Endothelial cell (in vitro differentiated cells): ENCODE measurements around the gene EPB41L1. TPM values are rescaled to one million over a fixed set of nuclear protein-coding genes. Genes with fewer than 3 reads are reported as not detected.

ENCODE experiments used
- DNase-seq: peaks from one replicate; pipeline ENCODE4 v3.0.0; 2021; ENCODE audit warnings: low spot score
- H3K27ac Mint-ChIP-seq: one replicate; pipeline ENCODE4 v1.8.0; 2021; ENCODE audit warnings: mixed read lengths, inconsistent platforms; ENCODE audit not compliant: unreplicated experiment
- H3K27me3 Mint-ChIP-seq: one replicate; pipeline ENCODE4 v1.8.0; 2021; ENCODE audit warnings: mild to moderate bottlenecking, moderate library complexity, mixed read lengths, inconsistent platforms; ENCODE audit not compliant: unreplicated experiment
- H3K36me3 Mint-ChIP-seq: one replicate; pipeline ENCODE4 v1.8.0; 2021; ENCODE audit warnings: mild to moderate bottlenecking, low read depth, mixed read lengths, inconsistent platforms; ENCODE audit not compliant: unreplicated experiment
- H3K4me1 Mint-ChIP-seq: one replicate; pipeline ENCODE4 v1.8.0; 2021; ENCODE audit warnings: mild to moderate bottlenecking, mixed read lengths, inconsistent platforms; ENCODE audit not compliant: unreplicated experiment
- H3K4me3 Mint-ChIP-seq: one replicate; pipeline ENCODE4 v1.8.0; 2021; ENCODE audit warnings: mild to moderate bottlenecking, mixed read lengths, inconsistent platforms; ENCODE audit not compliant: unreplicated experiment
- H3K9me3 Mint-ChIP-seq: one replicate; pipeline ENCODE4 v1.8.0; 2021; ENCODE audit warnings: mixed read lengths, inconsistent platforms; ENCODE audit not compliant: unreplicated experiment
- CTCF ChIP-seq: fragments of 200-600 bp; sonication (generic); IDR thresholded peaks from one replicate; pipeline ENCODE4 v1.5.0; 2021; ENCODE audit warnings: antibody characterized with exemption; ENCODE audit not compliant: unreplicated experiment
- total RNA-seq: library from RNA; stranded (reverse); fragmentation: NEBNext Ultra II Directional; extraction: Animal tissue kit (Norgen Biotek cat#: 25700); gene quantifications from one replicate; pipeline ENCODE4 v1.2.1, GENCODE V29; 2021; ENCODE audit not compliant: unreplicated experiment

EPB41L1 gene
- total RNA-seq, 1 donor from 2014 or later, result 19.3 TPM

- H3K36me3 Mint-ChIP-seq, result peaks cover 4% of the 10 kb centered on the region
- H3K27me3 Mint-ChIP-seq, result peaks cover 4% of the 10 kb centered on the region
- no peak overlapping the region for H3K27ac Mint-ChIP-seq
- no peak overlapping the region for H3K4me3 Mint-ChIP-seq
- no peaks in the 10 kb centered on the region for H3K9me3 Mint-ChIP-seq
- TF ChIP-seq CTCF, result no peak
- no peak for DNase-seq
- H3K4me1 Mint-ChIP-seq, result peaks cover 29% of the 10 kb centered on the region
Measured at GRCh38 chr20:36149469-36149868, 5.1 kb upstream of the EPB41L1 start.

- Mint-ChIP-seq H3K27ac (no peak overlapping the region), H3K27me3 (peaks cover 8% of the 10 kb centered on the region), H3K36me3 (peaks cover 4% of the 10 kb centered on the region), H3K4me1 (peaks cover 25% of the 10 kb centered on the region), H3K4me3 (no peak overlapping the region), H3K9me3 (no peaks in the 10 kb centered on the region)
- no peak for TF ChIP-seq CTCF
- no peak for DNase-seq
Measured at GRCh38 chr20:36150489-36150846, 4.1 kb upstream of the EPB41L1 start.

GRCh38 chr20:36150847-36151539 lies 3.5 kb upstream of the EPB41L1 start:
- Mint-ChIP-seq H3K27ac (no peak overlapping the region), H3K36me3 (peaks cover 4% of the 10 kb centered on the region), H3K9me3 (no peaks in the 10 kb centered on the region), H3K27me3 (peaks cover 8% of the 10 kb centered on the region), H3K4me1 (peaks cover 21% of the 10 kb centered on the region), H3K4me3 (no peak overlapping the region)
- no peak for TF ChIP-seq CTCF
- DNase-seq, result no peak

- peaks cover 4% of the 10 kb centered on the region for H3K36me3 Mint-ChIP-seq
- H3K27me3 Mint-ChIP-seq, result peaks cover 8% of the 10 kb centered on the region
- no peak for DNase-seq
- TF ChIP-seq CTCF, result no peak
- H3K27ac Mint-ChIP-seq, result no peak overlapping the region
- no peaks in the 10 kb centered on the region for H3K9me3 Mint-ChIP-seq
- H3K4me3 Mint-ChIP-seq, result no peak overlapping the region
- peaks cover 20% of the 10 kb centered on the region for H3K4me1 Mint-ChIP-seq
Measured at GRCh38 chr20:36152261-36152660, 2.3 kb upstream of the EPB41L1 start.

- peaks cover 15% of the 10 kb centered on the region for H3K4me1 Mint-ChIP-seq
Measured at GRCh38 chr20:36153204-36153603, 1.3 kb upstream of the EPB41L1 start.

More at GRCh38 chr20:36153204-36153603, 1.3 kb upstream of the EPB41L1 start:
- Mint-ChIP-seq H3K4me3 (peak overlapping the region; percentile 26), H3K9me3 (no peaks in the 10 kb centered on the region), H3K27me3 (peaks cover 8% of the 10 kb centered on the region), H3K36me3 (peaks cover 4% of the 10 kb centered on the region), H3K27ac (peak overlapping the region; percentile 45)
- DNase-seq, result no peak
- no peak for TF ChIP-seq CTCF
